HG03432 (cell line): ENCODE measurements around the gene GAL.

Experiments
- ATAC-seq: cut with Tn5 transposase; IDR thresholded peaks from one replicate; pipeline ENCODE4 v1.9.1; 2021; ENCODE audit warnings: mild to moderate bottlenecking, moderate library complexity; ENCODE audit not compliant: unreplicated experiment

Gene GAL

DNA sequence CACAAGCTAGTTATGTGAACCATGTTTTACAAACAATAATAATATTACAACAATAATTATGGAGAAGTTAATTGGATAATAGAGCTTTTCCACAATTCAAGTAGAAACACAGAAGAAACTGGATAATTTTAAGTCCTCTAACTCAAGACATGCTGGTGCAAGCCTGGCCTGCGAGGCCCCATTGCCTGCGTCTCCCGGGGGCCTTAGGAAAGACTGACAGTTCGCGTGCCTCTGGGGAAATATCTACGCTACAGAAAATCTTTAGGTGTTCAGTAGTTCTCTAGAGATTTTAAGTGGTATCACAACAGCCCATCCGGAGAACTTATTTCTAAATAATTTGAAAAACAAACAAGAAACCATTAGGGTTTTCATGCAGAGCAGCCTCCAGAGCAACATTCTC lies 23.2 kb downstream of the GAL start:
- ATAC-seq, result no peak

GRCh38 chr11:68709062-68709461 lies 24.7 kb downstream of the GAL start:
- ATAC-seq, result no peak

- ATAC-seq, result no peak
Observed at GRCh38 chr11:68710409-68710808, 26.1 kb downstream of the GAL start.

DNA sequence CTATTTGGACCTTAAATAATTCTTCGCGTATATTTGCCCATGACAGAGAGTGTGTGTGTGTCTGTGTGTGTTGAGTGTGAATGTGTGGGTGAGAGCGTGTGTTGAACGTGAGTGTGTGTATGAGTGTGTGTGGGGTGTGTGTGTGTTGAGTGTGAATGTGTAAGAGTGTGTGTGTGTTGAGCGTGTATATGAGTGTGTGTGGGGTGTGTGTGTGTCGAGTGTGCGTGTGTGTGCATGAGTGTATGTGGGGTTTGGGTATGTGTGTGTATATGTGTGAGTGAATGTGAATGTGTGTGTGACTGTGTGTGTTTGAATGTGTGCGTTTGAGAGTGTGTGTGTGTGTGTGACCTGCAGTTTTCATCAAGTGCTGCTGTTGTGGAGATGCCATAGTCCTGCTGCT lies 26.8 kb downstream of the GAL start:
- no peak for ATAC-seq

- no peak for ATAC-seq
Observed at GRCh38 chr11:68714060-68714856, 29.9 kb downstream of the GAL start.

- ATAC-seq, result no peak
Observed at GRCh38 chr11:68715456-68716122, 31.2 kb downstream of the GAL start.

DNA sequence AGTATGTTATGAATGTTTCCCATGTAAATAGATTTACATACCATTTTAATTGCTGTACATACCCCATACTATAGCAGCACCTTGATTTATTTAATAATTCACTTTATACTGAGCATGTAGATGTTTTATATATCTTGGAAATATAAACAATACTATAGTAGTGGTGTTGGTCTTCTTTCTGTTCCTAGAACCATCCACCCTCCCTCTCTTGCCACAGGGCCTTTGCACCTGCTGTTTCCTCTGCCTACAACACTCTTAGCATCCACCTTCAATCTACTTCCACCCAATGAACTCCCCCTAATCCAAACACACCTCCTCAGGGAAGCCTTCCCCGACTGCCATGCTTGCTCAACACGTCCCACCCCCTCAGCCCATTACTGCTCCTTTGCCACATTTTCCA lies 36.7 kb downstream of the GAL start:
- ATAC-seq, result no peak

- ATAC-seq, result no peak
Observed at GRCh38 chr11:68722143-68722542, 37.8 kb downstream of the GAL start.

- no peak for ATAC-seq
Observed at GRCh38 chr11:68724293-68724692, 39.9 kb downstream of the GAL start.

DNA sequence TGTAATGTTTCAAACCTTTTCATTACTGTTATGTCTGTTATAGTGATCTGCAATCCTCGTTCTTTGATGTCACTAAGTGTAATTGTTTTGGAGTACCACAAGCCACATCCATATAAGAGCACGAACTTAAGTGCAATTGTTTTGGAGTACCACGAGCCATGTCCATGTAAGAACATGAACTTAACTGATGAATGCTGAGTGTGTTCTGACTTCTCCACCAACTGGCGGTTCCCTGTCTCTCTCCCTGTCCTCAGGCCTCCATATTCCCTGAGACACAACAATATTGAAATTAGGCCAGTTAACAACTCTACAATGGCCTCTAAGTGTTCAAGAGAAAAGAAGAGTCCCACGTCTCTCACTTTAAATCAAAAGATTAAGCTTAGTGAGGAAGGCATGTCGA lies 43.4 kb downstream of the GAL start:
- ATAC-seq, result no peak

- no peak for ATAC-seq
Observed at GRCh38 chr11:68734111-68734510, 49.8 kb downstream of the GAL start.

GRCh38 chr11:68735125-68735524 lies 50.8 kb downstream of the GAL start:
- no peak for ATAC-seq

DNA sequence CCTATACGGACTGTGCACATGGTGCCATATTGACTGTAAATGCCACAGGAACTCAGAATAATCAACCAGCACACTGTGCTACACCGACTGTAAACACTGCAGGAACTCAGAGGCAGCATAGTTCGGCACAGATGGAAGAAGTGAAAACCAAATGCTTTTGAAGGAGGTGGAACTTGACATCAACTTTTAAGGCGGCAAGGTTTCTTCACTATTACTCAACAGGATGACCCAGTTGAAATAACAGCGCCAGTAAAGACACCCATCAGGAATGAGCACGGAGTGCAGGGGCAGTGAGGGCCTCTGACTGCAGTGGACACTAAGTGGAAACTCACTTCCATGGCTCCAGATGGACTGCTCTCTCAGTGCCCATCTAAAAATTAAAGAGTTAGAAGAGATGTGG lies 51.3 kb downstream of the GAL start:
- no peak for ATAC-seq
